Tibial nerve (tissue), 4 donors: ENCODE results near the gene EIF3L. TPM values are rescaled to one million over a fixed set of nuclear protein-coding genes. Genes with fewer than 3 reads are reported as not detected.

Source experiments
- DNase-seq, 2 donors: peaks; one replicate each; pipeline ENCODE4 v3.0.0-alpha.2; 2019; ENCODE audit warnings: low spot score in 2 of 2
- H3K27ac ChIP-seq, 4 donors: fragments of 200-600 bp; sonication (generic) in 3 of 4; one replicate each; pipeline ENCODE4 v1.5.1; 2017 to 2019; ENCODE audit warnings: mild to moderate bottlenecking in 1 of 4
- H3K27me3 ChIP-seq, 2 donors: fragments of 200-600 bp; sonication (generic) in 1 of 2; one replicate each; pipeline versions ENCODE4 v1.5.1 to v1.6.0; 2017 to 2019
- H3K36me3 ChIP-seq, 3 donors: fragments of 200-600 bp; sonication (generic); one replicate each; pipeline ENCODE4 v1.5.1; 2018 to 2019
- H3K4me1 ChIP-seq, 4 donors: fragments of 200-600 bp; sonication (generic) in 3 of 4; one replicate each; pipeline ENCODE4 v1.5.1; 2017 to 2019
- H3K4me3 ChIP-seq, 4 donors: fragments of 200-600 bp; sonication (generic) in 3 of 4; one replicate each; pipeline ENCODE4 v1.5.1; 2017 to 2019; ENCODE audit warnings: mild to moderate bottlenecking in 1 of 4, moderate library complexity in 1 of 4
- H3K9me3 ChIP-seq, 4 donors: fragments of 200-600 bp; sonication (generic) in 3 of 4; one replicate each; pipeline ENCODE4 v1.5.1; 2017 to 2019
- CTCF ChIP-seq, 5 experiments: fragments of 200-600 bp in 3 of 5; fragments of 450-650 bp in 2 of 5; sonication (generic) in 3 of 5; IDR thresholded peaks; one replicate each; pipeline ENCODE4 v1.5.1; 2016 to 2019; ENCODE audit warnings: antibody characterized with exemption in 5 of 5, mild to moderate bottlenecking in 3 of 5, moderate library complexity in 2 of 5
- EP300 ChIP-seq, 2 donors: sonication (generic); formaldehyde crosslinking; IDR thresholded peaks; one replicate each; pipeline ENCODE4 v1.6.1; 2017; ENCODE audit warnings: antibody characterized with exemption in 2 of 2, mild to moderate bottlenecking in 1 of 2
- POLR2A ChIP-seq, 2 donors: fragments of 450-650 bp; IDR thresholded peaks; one replicate each; pipeline ENCODE4 v1.6.1; 2017; ENCODE audit warnings: antibody characterized with exemption in 2 of 2, mild to moderate bottlenecking in 2 of 2, moderate library complexity in 2 of 2
- WGBS, 2 donors: methylation state at CpG; one replicate each; pipeline ENCODE4 v1.1.5; 2018; 5-methylcytosine and 5-hydroxymethylcytosine counted together
- total RNA-seq, 4 donors: library from RNA; depleted of rRNA; stranded (reverse); fragments of >200 nt; gene quantifications; one replicate each; pipeline ENCODE4 v1.1.0, GENCODE V29; 2016

EIF3L gene
- total RNA-seq, 4 donors from 2014 or later: 271 to 291 (median 274) TPM

DNA sequence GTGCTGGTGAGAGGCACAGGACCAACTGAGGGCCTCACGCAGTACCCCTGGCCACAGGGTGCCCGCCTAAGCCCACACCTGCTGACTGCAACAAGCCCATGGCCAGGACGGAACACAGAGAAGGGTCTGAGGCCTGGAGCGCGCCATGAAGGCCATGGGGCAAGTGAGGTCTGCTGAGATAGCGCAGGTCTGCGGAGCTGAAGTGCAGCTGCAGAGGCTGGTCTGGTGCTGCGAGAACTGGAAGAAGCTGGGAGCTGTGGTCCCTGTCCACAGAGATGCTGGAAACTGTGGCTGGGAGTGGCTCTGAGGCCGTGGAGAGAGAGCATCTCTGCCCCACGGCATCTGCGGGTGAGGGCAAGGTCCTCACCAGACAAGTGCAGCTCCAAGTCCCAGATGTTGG is 17.7 kb upstream of the EIF3L start:
- H3K36me3 ChIP-seq: peaks cover 0 to 73% (median 30%) of the 10 kb centered on the region in 3 donors
- no peak overlapping the region for H3K4me3 ChIP-seq
- 95 to 96% methylated on average over 8 to 10 of the region's 11 CpGs for WGBS, 2 donors
- H3K27ac ChIP-seq: no peak overlapping the region
- TF ChIP-seq EP300 (IDR thresholded peaks at IDR 0.05) (no peak), CTCF (IDR thresholded peaks at IDR 0.05) (no peak), POLR2A (IDR thresholded peaks at IDR 0.05) (no peak)
- DNase-seq: no peak
- H3K27me3 ChIP-seq: no peaks in the 10 kb centered on the region
- H3K4me1 ChIP-seq: no peaks in the 10 kb centered on the region
- no peaks in the 10 kb centered on the region for H3K9me3 ChIP-seq

GRCh38 chr22:37832022-37832857 is 17.0 kb upstream of the EIF3L start:
- Histone ChIP-seq H3K4me1 (no peaks in the 10 kb centered on the region), H3K9me3 (no peaks in the 10 kb centered on the region), H3K36me3 (peaks cover 0 to 81% (median 30%) of the 10 kb centered on the region in 3 donors), H3K4me3 (no peak overlapping the region), H3K27me3 (no peaks in the 10 kb centered on the region), H3K27ac (no peak overlapping the region)
- no peak for TF ChIP-seq EP300 (IDR thresholded peaks at IDR 0.05)
- no peak for TF ChIP-seq POLR2A (IDR thresholded peaks at IDR 0.05)
- TF ChIP-seq CTCF (IDR thresholded peaks at IDR 0.05): no peak
- DNase-seq: no peak
- 92% methylated on average over 12 to 16 of the region's 16 CpGs for WGBS, 2 donors

DNA sequence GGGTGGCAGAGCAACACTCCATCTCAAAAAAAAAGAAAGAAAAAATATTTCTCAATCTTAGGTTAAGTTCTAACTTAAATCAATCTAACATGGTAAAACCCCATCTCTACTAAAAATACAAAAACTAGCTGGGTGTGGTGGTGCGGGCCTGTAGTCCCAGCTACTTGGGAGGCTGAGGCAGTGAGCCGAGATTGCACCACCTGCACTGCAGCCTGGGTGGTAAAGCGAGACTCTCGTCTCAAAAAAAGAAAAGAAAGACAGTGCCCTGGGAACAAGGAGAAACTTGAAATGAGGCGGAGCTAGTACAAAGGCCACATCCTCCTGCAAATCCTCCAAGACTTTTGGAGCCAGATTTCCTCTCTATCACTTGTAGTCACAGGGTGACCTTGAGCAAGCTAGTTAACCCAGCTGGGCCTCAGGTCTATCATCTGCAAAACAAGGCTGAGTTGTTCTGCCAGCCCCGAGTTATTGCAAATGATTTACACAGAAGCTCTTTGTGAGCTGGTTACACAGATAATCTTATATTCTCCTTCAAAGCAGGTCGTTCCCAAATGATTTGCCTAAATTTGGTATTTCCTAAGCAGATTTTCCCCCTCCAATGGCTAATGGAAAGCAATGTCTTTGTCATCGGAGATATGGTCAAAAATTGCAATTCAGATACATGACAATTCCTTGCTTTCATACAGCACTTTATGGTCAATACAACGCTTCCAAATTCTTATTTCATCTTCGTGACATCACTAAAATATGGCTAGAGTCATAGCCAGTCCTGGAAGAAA is 7.0 kb upstream of the EIF3L start:
- Histone ChIP-seq H3K4me1 (peaks cover 0 to 18% (median 14%) of the 10 kb centered on the region in 4 donors), H3K9me3 (no peaks in the 10 kb centered on the region), H3K27me3 (no peaks in the 10 kb centered on the region), H3K27ac (no peak overlapping the region), H3K4me3 (no peak overlapping the region), H3K36me3 (peaks cover 0 to 27% (median 3%) of the 10 kb centered on the region in 3 donors)
- 64% methylated on average over 10 of the region's 10 CpGs for WGBS, 2 donors
- DNase-seq: no peak
- no peak for TF ChIP-seq CTCF (IDR thresholded peaks at IDR 0.05)
- no peak for TF ChIP-seq EP300 (IDR thresholded peaks at IDR 0.05)
- no peak for TF ChIP-seq POLR2A (IDR thresholded peaks at IDR 0.05)

- 0% methylated on average over 12 to 29 of the region's 46 CpGs for WGBS, 2 donors
- no peak for TF ChIP-seq POLR2A (IDR thresholded peaks at IDR 0.05)
- TF ChIP-seq EP300 (IDR thresholded peaks at IDR 0.05): no peak
- no peak for TF ChIP-seq CTCF (IDR thresholded peaks at IDR 0.05)
- H3K36me3 ChIP-seq: peaks cover 0 to 13% (median 0%) of the 10 kb centered on the region in 3 donors
- no peaks in the 10 kb centered on the region for H3K9me3 ChIP-seq
- peak overlapping the region; percentile 68 to 93 (median 88) for H3K27ac ChIP-seq
- peak overlapping the region; percentile 52 to 95 (median 84) for H3K4me3 ChIP-seq
- DNase-seq: peak in 1 of 2 donors; percentile 17
- no peaks in the 10 kb centered on the region for H3K27me3 ChIP-seq
- H3K4me1 ChIP-seq: peaks cover 0 to 29% (median 17%) of the 10 kb centered on the region in 4 donors
These were observed 5.5 kb upstream of the EIF3L start for GRCh38 chr22:37843741-37844089.
